BJ (cell line): ENCODE data around the gene SFI1. TPM values are rescaled to one million over a fixed set of nuclear protein-coding genes. Genes with fewer than 3 reads are reported as not detected.
"Not testable (repeated sequence)": the region's sequence is repeated elsewhere in the genome, so short reads cannot be mapped to it uniquely, and the experiment has no call there.

ENCODE experiments used
- CTCF ChIA-PET: fragments of 350-600 bp; formaldehyde crosslinking; extraction: SDS; loops from one replicate; lab custom pipeline; 2021; ENCODE audit warnings: antibody characterized with exemption, inconsistent platforms; lab: Yijun Ruan, JAX
- POLR2A ChIA-PET: fragments of 300-600 bp; sonication (Branson Sonifier 250); formaldehyde crosslinking; extraction: SDS; loops from one replicate; lab custom pipeline; 2021; ENCODE audit warnings: antibody characterized with exemption; lab: Charles Lee
- DNase-seq: peaks from one replicate; pipeline ENCODE4 v3.0.0-alpha.2; 2011; ENCODE audit warnings: low read depth
- H3K27me3 ChIP-seq: 2 replicates; pipeline ENCODE4 v1.6.0; 2011; ENCODE audit warnings: low read length; ENCODE audit not compliant: control insufficient read depth, insufficient read depth
- H3K36me3 ChIP-seq: 2 replicates; pipeline ENCODE4 v1.5.1; 2011; ENCODE audit warnings: low read length; ENCODE audit not compliant: control insufficient read depth, insufficient read depth
- H3K4me3 ChIP-seq: 2 replicates; pipeline ENCODE4 v1.5.1; 2011; ENCODE audit warnings: low read depth, mild to moderate bottlenecking, control low read depth, low read length
- CTCF ChIP-seq: IDR thresholded peaks from 2 replicates; pipeline ENCODE4 v1.5.1; 2011; ENCODE audit warnings: low read depth, mild to moderate bottlenecking, control low read depth, inconsistent platforms, low read length, moderate library complexity; ENCODE audit not compliant: insufficient read depth
- polyA plus RNA-seq: library from polyadenylated mRNA; depleted of rRNA; stranded (reverse); fragments of >200 nt; gene quantifications from 2 replicates; pipeline ENCODE4 v1.2.3, GENCODE V29; 2011

Gene SFI1
- polyA plus RNA-seq, 1 experiment, result 7.1 TPM

- Histone ChIP-seq H3K27me3 (no peaks in the 10 kb centered on the region), H3K36me3 (no peaks in the 10 kb centered on the region), H3K4me3 (no peak overlapping the region)
- ChIA-PET POLR2A (no interaction called here), CTCF (interaction anchor here (0.6 to 1.8 kb wide), 4 partner anchors 25 to 198 kb away, joined by 3 to 5 read pairs (median 4); no protein-coding TSS in a partner anchor)
- TF ChIP-seq CTCF, result no peak
- no peak for DNase-seq
These were observed 35.7 kb downstream of the SFI1 start for GRCh38 chr22:31532060-31532459.

GRCh38 chr22:31533374-31533773 is 37.0 kb downstream of the SFI1 start:
- no peak overlapping the region for H3K4me3 ChIP-seq

GRCh38 chr22:31537019-31537535 is 40.7 kb downstream of the SFI1 start:
- H3K36me3 ChIP-seq, result no peaks in the 10 kb centered on the region
- ChIA-PET POLR2A (no interaction called here), CTCF (interaction anchor here (3.4 kb wide), 1 partner anchor 11 kb away, joined by 9 read pairs; no protein-coding TSS in a partner anchor)
- TF ChIP-seq CTCF, result no peak
- no peak for DNase-seq
- no peak overlapping the region for H3K4me3 ChIP-seq
- H3K27me3 ChIP-seq, result no peaks in the 10 kb centered on the region

More at GRCh38 chr22:31533374-31533773, 37.0 kb downstream of the SFI1 start:
- DNase-seq, result no peak
- ChIA-PET CTCF (interaction anchor here (0.6 to 1.6 kb wide), 4 partner anchors 11 to 101 kb away, joined by 3 to 5 read pairs (median 4); no protein-coding TSS in a partner anchor), POLR2A (interaction anchor here (0.6 kb wide), 1 partner anchor 37 kb away, joined by 3 read pairs; the partner anchor contains the start of gene SFI1)
- no peaks in the 10 kb centered on the region for H3K36me3 ChIP-seq
- no peak for TF ChIP-seq CTCF
- no peaks in the 10 kb centered on the region for H3K27me3 ChIP-seq

- Histone ChIP-seq H3K36me3 (no peaks in the 10 kb centered on the region), H3K27me3 (no peaks in the 10 kb centered on the region), H3K4me3 (no peak overlapping the region)
- CTCF ChIA-PET, result interaction anchor here (1.1 kb wide), 1 partner anchor 95 kb away, joined by 3 read pairs; no protein-coding TSS in a partner anchor
- TF ChIP-seq CTCF, result no peak
- no peak for DNase-seq
- POLR2A ChIA-PET, result no interaction called here
These were observed 42.5 kb downstream of the SFI1 start for GRCh38 chr22:31538815-31539214.

- DNase-seq, H3K27me3 ChIP-seq, H3K36me3 ChIP-seq, H3K4me3 ChIP-seq, POLR2A ChIA-PET: not testable (repeated sequence)
- CTCF ChIA-PET, result interaction anchor here (0.9 kb wide), 1 partner anchor 22 kb away, joined by 3 read pairs; no protein-coding TSS in a partner anchor
These were observed 43.8 kb downstream of the SFI1 start for GRCh38 chr22:31540166-31540565.

- no peak overlapping the region for H3K4me3 ChIP-seq
- H3K27me3 ChIP-seq, result no peaks in the 10 kb centered on the region
- ChIA-PET CTCF (interaction anchor here (0.6 kb wide), 1 partner anchor 69 kb away, joined by 3 read pairs; no protein-coding TSS in a partner anchor), POLR2A (no interaction called here)
- no peak for DNase-seq
- no peaks in the 10 kb centered on the region for H3K36me3 ChIP-seq
- TF ChIP-seq CTCF, result no peak
These were observed 44.6 kb downstream of the SFI1 start for GRCh38 chr22:31540966-31541365.
